ENCODE results near the gene EXOC3L2.
A peak's percentile ranks its signal among the peaks of the same experiment; 100 is the strongest.

EXOC3L2 gene

GRCh38 chr19:45200568-45200967, 44.6 kb downstream of the EXOC3L2 start:
- no peak for DNase-seq (ENCODE audit: low spot score)
- Mint-ChIP-seq H3K9me3 (no peaks in the 10 kb centered on the region), H3K4me1 (ENCODE audit: low read depth) (no peaks in the 10 kb centered on the region), H3K4me3 (no peak overlapping the region), H3K27ac (no peak overlapping the region), H3K36me3 (ENCODE audit: low read depth) (no peaks in the 10 kb centered on the region), H3K27me3 (ENCODE audit: low read depth) (peaks cover 2% of the 10 kb centered on the region)

GRCh38 chr19:45195764-45196163, 49.4 kb downstream of the EXOC3L2 start:
- no peaks in the 10 kb centered on the region for H3K4me1 Mint-ChIP-seq (ENCODE audit: low read depth)
- H3K36me3 Mint-ChIP-seq (ENCODE audit: low read depth) = no peaks in the 10 kb centered on the region
- no peak overlapping the region for H3K27ac Mint-ChIP-seq
- H3K4me3 Mint-ChIP-seq = no peak overlapping the region
- H3K9me3 Mint-ChIP-seq = no peaks in the 10 kb centered on the region
- no peak for DNase-seq (ENCODE audit: low spot score)
- no peaks in the 10 kb centered on the region for H3K27me3 Mint-ChIP-seq (ENCODE audit: low read depth)

- Mint-ChIP-seq H3K4me1 (ENCODE audit: low read depth) (peaks cover 2% of the 10 kb centered on the region), H3K27ac (no peak overlapping the region), H3K27me3 (ENCODE audit: low read depth) (no peaks in the 10 kb centered on the region), H3K4me3 (no peak overlapping the region), H3K9me3 (no peaks in the 10 kb centered on the region), H3K36me3 (ENCODE audit: low read depth) (no peaks in the 10 kb centered on the region)
- no peak for DNase-seq (ENCODE audit: low spot score)
These were observed 53.8 kb downstream of the EXOC3L2 start for GRCh38 chr19:45191375-45191774.

- peaks cover 2% of the 10 kb centered on the region for H3K4me1 Mint-ChIP-seq (ENCODE audit: low read depth)
- no peak overlapping the region for H3K4me3 Mint-ChIP-seq
- no peaks in the 10 kb centered on the region for H3K36me3 Mint-ChIP-seq (ENCODE audit: low read depth)
- no peaks in the 10 kb centered on the region for H3K9me3 Mint-ChIP-seq
- H3K27me3 Mint-ChIP-seq (ENCODE audit: low read depth) = no peaks in the 10 kb centered on the region
- DNase-seq (ENCODE audit: low spot score) = no peak
- no peak overlapping the region for H3K27ac Mint-ChIP-seq
These were observed 55.2 kb downstream of the EXOC3L2 start for GRCh38 chr19:45189971-45190370.

GRCh38 chr19:45187421-45188100, 57.6 kb downstream of the EXOC3L2 start:
- no peak for DNase-seq (ENCODE audit: low spot score)
- Mint-ChIP-seq H3K4me1 (ENCODE audit: low read depth) (peaks cover 8% of the 10 kb centered on the region), H3K27ac (no peak overlapping the region), H3K9me3 (no peaks in the 10 kb centered on the region), H3K36me3 (ENCODE audit: low read depth) (peaks cover 3% of the 10 kb centered on the region), H3K27me3 (ENCODE audit: low read depth) (no peaks in the 10 kb centered on the region), H3K4me3 (no peak overlapping the region)

- Mint-ChIP-seq H3K9me3 (no peaks in the 10 kb centered on the region), H3K27ac (no peak overlapping the region), H3K27me3 (ENCODE audit: low read depth) (no peaks in the 10 kb centered on the region), H3K4me3 (no peak overlapping the region), H3K36me3 (ENCODE audit: low read depth) (peaks cover 3% of the 10 kb centered on the region), H3K4me1 (ENCODE audit: low read depth) (peaks cover 8% of the 10 kb centered on the region)
- DNase-seq (ENCODE audit: low spot score) = no peak
These were observed 58.5 kb downstream of the EXOC3L2 start for GRCh38 chr19:45186509-45187334.

- no peak for DNase-seq (ENCODE audit: low spot score)
- peaks cover 10% of the 10 kb centered on the region for H3K36me3 Mint-ChIP-seq (ENCODE audit: low read depth)
- H3K27ac Mint-ChIP-seq = no peak overlapping the region
- no peak overlapping the region for H3K4me3 Mint-ChIP-seq
- H3K27me3 Mint-ChIP-seq (ENCODE audit: low read depth) = no peaks in the 10 kb centered on the region
- H3K4me1 Mint-ChIP-seq (ENCODE audit: low read depth) = peaks cover 17% of the 10 kb centered on the region
- H3K9me3 Mint-ChIP-seq = no peaks in the 10 kb centered on the region
These were observed 61.1 kb downstream of the EXOC3L2 start for GRCh38 chr19:45184115-45184514.

- H3K27ac Mint-ChIP-seq = no peak overlapping the region
- H3K4me1 Mint-ChIP-seq (ENCODE audit: low read depth) = peaks cover 17% of the 10 kb centered on the region
These were observed 62.4 kb downstream of the EXOC3L2 start for GRCh38 chr19:45182758-45183157.

GRCh38 chr19:45180936-45181335, 64.3 kb downstream of the EXOC3L2 start:
- H3K9me3 Mint-ChIP-seq = no peaks in the 10 kb centered on the region
- peak overlapping the region; percentile 79 for H3K4me3 Mint-ChIP-seq
- peak overlapping the region; percentile 41 for H3K27ac Mint-ChIP-seq
- no peak for DNase-seq (ENCODE audit: low spot score)
- peaks cover 16% of the 10 kb centered on the region for H3K4me1 Mint-ChIP-seq (ENCODE audit: low read depth)
- H3K27me3 Mint-ChIP-seq (ENCODE audit: low read depth) = no peaks in the 10 kb centered on the region
- H3K36me3 Mint-ChIP-seq (ENCODE audit: low read depth) = peaks cover 12% of the 10 kb centered on the region

More at GRCh38 chr19:45182758-45183157, 62.4 kb downstream of the EXOC3L2 start:
- peaks cover 12% of the 10 kb centered on the region for H3K36me3 Mint-ChIP-seq (ENCODE audit: low read depth)
- no peak for DNase-seq (ENCODE audit: low spot score)
- no peak overlapping the region for H3K4me3 Mint-ChIP-seq
- H3K9me3 Mint-ChIP-seq = no peaks in the 10 kb centered on the region
- no peaks in the 10 kb centered on the region for H3K27me3 Mint-ChIP-seq (ENCODE audit: low read depth)

- Mint-ChIP-seq H3K4me3 (peak overlapping the region; percentile 79), H3K27ac (peak overlapping the region; percentile 65), H3K27me3 (ENCODE audit: low read depth) (no peaks in the 10 kb centered on the region), H3K36me3 (ENCODE audit: low read depth) (peaks cover 15% of the 10 kb centered on the region), H3K9me3 (no peaks in the 10 kb centered on the region), H3K4me1 (ENCODE audit: low read depth) (peaks cover 19% of the 10 kb centered on the region)
- DNase-seq (ENCODE audit: low spot score) = no peak
These were observed 65.3 kb downstream of the EXOC3L2 start for GRCh38 chr19:45179892-45180370.

- H3K27ac Mint-ChIP-seq = peak overlapping the region; percentile 98
- H3K27me3 Mint-ChIP-seq (ENCODE audit: low read depth) = no peaks in the 10 kb centered on the region
- peaks cover 17% of the 10 kb centered on the region for H3K4me1 Mint-ChIP-seq (ENCODE audit: low read depth)
- peak; percentile 45 for DNase-seq (ENCODE audit: low spot score)
- H3K36me3 Mint-ChIP-seq (ENCODE audit: low read depth) = peaks cover 15% of the 10 kb centered on the region
- H3K9me3 Mint-ChIP-seq = no peaks in the 10 kb centered on the region
- H3K4me3 Mint-ChIP-seq = peak overlapping the region; percentile 95
These were observed 65.9 kb downstream of the EXOC3L2 start for GRCh38 chr19:45179072-45179891.

- Mint-ChIP-seq H3K9me3 (no peaks in the 10 kb centered on the region), H3K27me3 (ENCODE audit: low read depth) (no peaks in the 10 kb centered on the region), H3K4me1 (ENCODE audit: low read depth) (peaks cover 20% of the 10 kb centered on the region)
These were observed 66.7 kb downstream of the EXOC3L2 start, which contains the start of gene BLOC1S3 for GRCh38 chr19:45178262-45179071. Gene BLOC1S3, plus strand, starts transcription at chr19:45178784. Its CDS starts 513 bp downstream, at chr19:45179297.

GRCh38 chr19:45177817-45178261, 67.4 kb downstream of the EXOC3L2 start, which contains the start of gene TRAPPC6A:
Gene TRAPPC6A, minus strand, starts transcription at chr19:45178237. Its CDS starts 19 bp downstream, at chr19:45178218.
- Mint-ChIP-seq H3K4me3 (peak within 1 kb of the TSS; percentile 95), H3K27me3 (ENCODE audit: low read depth) (no peaks in the 10 kb centered on the region), H3K4me1 (ENCODE audit: low read depth) (peaks cover 21% of the 10 kb centered on the region), H3K27ac (peak within 1 kb of the TSS; percentile 98), H3K9me3 (no peaks in the 10 kb centered on the region), H3K36me3 (ENCODE audit: low read depth) (peaks cover 13% of the 10 kb centered on the region)
- no peak for DNase-seq (ENCODE audit: low spot score)

More at GRCh38 chr19:45178262-45179071, 66.7 kb downstream of the EXOC3L2 start, which contains the start of gene BLOC1S3:
- peak; percentile 100 for DNase-seq (ENCODE audit: low spot score)
- peak within 1 kb of the TSS; percentile 95 for H3K4me3 Mint-ChIP-seq
- peaks cover 15% of the 10 kb centered on the region for H3K36me3 Mint-ChIP-seq (ENCODE audit: low read depth)
- peak within 1 kb of the TSS; percentile 98 for H3K27ac Mint-ChIP-seq

All from T-helper 2 cell treated with Interferon-gamma antibody and Interleukin-4, amounts not matched to agents 5 μg/mL and 100 μg/mL, for 36 hours (primary cell).